ENCODE results near the gene ITGAE.

ITGAE gene

GRCh38 chr17:3667366-3668278 lies 133.4 kb downstream of the ITGAE start:
- DNase-seq (ENCODE audit: low read depth) = peak; percentile 60

GRCh38 chr17:3666516-3666915 lies 134.5 kb downstream of the ITGAE start:
- no peak for DNase-seq (ENCODE audit: low read depth)

GRCh38 chr17:3665834-3666233 lies 135.2 kb downstream of the ITGAE start:
- no peak for DNase-seq (ENCODE audit: low read depth)
